ENCODE data around the gene BMP8B.
"Not testable (repeated sequence)": the region's sequence is repeated elsewhere in the genome, so short reads cannot be mapped to it uniquely, and the experiment has no call there.

The BMP8B gene

GRCh38 chr1:39812913-39813312, 24.2 kb upstream of the BMP8B start:
- no peak for DNase-seq (ENCODE audit: low read depth)

DNA sequence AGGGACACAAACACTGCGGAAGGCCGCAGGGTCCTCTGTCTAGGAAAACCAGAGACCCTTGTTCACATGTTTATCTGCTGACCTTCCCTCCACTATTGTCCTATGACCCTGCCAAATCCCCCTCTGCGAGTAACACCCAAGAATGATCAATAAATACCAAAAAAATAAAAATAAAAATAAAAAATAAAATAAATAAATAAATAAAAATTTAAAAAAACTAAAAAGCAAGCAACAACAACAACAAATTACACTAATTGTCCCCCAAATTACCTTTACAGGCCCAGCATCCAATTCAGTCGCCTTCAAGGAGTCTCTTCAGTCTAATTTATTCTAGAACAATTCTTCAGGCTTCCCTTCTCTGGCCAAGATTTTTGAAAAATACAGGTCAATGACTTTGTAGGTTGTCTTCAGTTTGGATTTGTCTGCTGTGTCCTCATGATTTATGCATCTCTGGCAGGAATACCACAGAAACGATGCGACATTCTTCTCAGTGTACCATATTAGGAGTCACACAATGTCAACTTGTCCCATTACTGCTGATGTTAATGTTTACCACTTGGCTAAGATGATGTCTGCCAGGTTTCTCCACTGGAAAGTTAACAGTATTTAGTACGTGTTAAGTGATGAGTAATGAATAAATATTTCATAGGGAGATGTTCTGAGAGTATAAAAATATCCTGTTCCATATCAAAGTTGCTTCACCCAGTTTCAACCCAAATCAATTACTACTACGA, 20.3 kb upstream of the BMP8B start:
- no peak for DNase-seq (ENCODE audit: low read depth)

DNA sequence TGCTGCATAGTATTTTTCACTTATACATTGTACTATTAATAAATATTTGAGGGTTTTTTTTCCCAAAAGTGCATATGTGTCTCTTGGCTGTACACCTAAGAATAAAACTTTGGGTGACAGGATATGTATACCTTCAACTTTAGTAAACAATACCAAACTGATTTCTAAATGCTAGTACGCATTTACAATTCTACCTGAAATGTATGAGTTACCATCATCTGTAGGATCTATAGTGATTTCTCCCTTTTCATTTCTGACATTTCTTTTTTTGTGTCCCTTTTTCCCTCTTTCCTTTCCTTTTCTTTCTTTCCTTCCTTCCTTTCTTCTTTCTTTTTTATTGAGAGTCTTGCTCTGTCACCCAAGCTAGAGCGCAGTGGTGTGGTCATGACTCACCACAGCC, 16.7 kb upstream of the BMP8B start:
- DNase-seq (ENCODE audit: low read depth): no peak

- no peak for DNase-seq (ENCODE audit: low read depth)
Observed at GRCh38 chr1:39802496-39803260, 14.0 kb upstream of the BMP8B start.

DNA sequence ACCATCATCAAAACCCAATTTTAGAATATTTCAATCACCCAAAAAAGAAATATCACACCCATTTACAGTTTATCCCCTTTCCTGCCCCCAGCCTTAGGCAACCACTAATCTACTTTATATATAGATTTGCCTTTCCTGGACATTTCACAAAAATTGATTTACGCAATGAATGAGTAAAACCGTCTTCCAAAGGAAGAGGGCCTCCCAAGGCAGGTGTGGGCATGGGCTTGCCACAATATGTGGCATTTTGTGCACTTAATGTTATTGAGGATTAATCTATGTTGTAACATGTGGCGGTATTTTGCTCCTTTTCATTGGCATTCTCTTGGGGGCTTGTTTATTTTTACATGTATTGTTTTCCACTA, 11.8 kb upstream of the BMP8B start:
- no peak for DNase-seq (ENCODE audit: low read depth)

DNA sequence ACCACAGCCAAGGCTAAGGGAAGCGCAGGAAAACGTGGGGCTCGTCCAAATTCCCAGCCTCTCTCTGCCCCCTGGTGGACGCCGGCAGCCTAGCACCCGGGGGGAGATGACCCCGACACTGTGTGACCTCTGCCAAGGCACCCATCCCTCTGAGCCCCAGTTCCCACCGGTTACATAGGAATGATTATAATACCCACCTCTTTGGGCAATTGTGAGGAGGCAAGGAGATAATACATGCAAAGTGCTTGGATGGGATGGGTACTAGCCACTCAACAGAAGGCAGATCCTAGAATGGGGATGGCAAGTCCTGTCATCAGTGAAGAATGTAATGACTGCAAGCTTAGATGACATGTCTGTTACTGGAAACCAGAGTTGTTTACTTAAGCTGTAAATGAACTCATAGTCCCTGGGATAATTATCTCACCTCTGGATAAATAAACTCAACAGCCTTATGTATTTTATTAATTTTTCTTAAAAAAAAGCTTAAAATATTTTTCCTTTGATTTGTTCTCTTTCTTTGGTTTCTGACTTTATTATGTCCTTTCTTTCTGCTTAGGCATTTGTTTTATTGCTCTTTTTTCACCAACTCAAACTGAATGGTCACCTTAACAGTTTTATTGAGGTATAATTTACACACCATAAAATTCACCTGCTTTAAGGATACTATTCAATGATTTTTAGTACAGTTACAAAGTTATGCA, 11.3 kb upstream of the BMP8B start:
- DNase-seq (ENCODE audit: low read depth): no peak

DNA sequence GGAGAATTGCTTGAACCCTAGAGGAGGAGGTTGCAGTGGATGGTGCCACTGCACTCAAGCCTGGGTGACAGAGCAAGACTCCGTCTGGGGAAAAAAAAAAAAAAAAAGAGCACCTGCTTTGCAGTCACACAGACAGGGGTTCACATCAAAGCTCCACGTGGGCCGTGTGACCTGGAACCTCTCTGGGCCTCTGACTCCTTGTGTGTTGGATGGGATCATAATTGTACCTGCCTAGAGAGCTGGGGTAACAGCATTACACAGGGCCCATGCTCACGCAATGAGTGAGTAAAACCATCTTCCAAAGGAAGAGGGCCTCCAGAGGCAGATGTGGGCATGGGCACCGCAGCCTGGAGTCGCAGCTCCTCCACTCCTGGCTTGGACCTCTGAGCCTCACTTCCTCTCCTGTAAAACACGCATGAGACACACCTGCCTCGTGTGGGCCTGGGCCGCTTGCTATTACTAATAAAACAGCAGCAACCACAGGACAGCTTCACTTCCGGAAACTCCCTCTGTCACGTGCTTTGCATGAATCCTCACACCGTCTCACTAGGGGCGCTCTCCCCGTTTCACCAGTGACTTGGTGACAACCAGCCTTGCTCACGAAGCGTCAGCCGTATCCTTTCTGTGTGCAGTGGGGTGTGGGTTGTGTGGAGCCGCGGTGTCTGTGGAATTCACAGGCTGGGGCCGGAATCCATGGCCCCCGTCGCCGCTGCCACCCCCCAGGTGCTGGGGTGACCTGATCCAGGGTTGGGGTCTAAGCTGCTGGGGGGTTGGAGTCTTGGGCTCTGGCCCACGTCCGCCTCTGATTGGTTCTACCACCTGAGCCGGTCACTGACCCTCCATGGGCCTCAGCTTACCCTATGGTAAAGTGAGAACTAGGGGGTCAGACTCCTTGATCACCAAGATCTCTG, 10.4 kb upstream of the BMP8B start:
- peak; percentile 86 for DNase-seq (ENCODE audit: low read depth)

- no peak for DNase-seq (ENCODE audit: low read depth)
Observed at GRCh38 chr1:39795651-39796050, 7.0 kb upstream of the BMP8B start.

DNA sequence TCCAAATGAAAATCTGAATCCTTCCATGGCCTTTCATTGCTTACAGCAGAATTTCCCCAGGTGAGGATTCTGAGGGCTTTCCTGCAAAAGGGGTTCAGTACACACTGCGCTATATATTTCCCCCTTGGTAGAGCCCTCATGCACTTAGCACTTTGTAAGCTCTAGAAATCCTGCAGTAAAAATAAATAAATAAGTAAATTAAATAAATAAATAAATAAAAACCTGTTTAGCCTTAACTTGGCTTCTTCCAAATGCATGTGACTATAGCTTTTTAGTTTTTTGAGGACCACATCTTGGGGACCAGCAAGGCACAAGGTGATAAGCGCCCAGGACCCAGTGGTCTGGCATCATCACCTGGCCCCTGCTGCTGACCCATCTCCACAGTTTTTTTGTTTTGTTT, 3.2 kb upstream of the BMP8B start:
- DNase-seq (ENCODE audit: low read depth): no peak

- no peak for DNase-seq (ENCODE audit: low read depth)
Observed at GRCh38 chr1:39789571-39790110, 976 bp upstream of the BMP8B start.

DNA sequence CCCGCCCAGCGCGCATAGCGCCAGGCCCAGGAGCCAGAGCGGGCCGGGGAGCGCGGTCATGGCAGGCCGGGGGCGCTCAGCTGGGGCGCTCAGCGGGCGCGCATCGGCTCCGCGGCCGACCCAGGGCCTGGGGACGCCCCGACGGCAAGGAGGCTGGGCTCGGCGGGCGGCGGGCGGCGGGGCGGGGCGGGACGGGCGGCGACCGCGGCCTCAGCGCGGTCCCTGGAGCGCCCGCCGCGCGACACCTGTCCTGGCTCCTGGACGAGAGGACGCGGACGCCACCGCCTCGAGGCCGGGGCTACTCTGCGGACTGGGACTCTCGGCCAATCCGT, 273 bp downstream of the BMP8B start:
- no peak for DNase-seq (ENCODE audit: low read depth)

DNA sequence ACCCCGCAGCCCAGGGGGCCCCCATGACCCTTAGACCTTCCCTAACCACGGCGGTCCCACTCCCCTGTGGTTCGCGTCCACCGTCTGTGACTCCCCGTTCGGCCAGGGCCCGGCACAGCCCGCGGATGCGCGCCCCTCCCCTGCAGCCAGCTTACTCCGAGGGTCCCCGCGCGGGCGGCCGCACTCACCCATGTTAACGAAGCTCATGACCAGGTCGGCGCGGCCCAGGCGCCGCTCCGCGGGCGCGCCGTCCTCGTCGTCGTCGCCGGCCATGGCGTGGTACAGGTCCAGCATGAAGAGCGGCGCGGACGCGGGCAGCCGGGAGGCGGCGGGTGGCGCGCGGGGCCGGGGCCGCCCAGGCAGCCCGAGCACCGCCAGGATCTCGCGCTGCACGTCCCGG, 701 bp downstream of the BMP8B start:
- DNase-seq (ENCODE audit: low read depth): not testable (repeated sequence)

DNA sequence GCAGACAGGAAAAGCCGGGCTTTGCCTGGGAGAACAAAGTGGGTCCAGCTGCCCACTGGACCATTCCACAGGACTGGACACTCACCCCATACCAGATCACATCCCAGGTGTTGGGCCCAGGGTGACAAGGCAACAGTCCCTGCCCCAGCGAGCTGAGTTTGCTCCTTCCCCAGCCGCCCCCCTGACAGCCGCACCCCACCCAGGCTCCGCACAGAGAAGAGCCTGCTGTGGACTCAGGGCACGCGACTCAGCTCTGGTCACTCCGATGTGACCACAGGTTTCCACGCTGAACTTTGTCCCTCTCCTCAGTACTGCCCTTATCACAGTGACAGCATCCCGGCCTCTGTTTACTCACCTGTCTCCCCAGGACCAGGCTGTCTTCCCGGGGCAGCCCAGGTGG, 1.2 kb downstream of the BMP8B start:
- DNase-seq (ENCODE audit: low read depth): no peak

- not testable (repeated sequence) for DNase-seq (ENCODE audit: low read depth)
Observed at GRCh38 chr1:39787108-39787375, 1.6 kb downstream of the BMP8B start.

DNA sequence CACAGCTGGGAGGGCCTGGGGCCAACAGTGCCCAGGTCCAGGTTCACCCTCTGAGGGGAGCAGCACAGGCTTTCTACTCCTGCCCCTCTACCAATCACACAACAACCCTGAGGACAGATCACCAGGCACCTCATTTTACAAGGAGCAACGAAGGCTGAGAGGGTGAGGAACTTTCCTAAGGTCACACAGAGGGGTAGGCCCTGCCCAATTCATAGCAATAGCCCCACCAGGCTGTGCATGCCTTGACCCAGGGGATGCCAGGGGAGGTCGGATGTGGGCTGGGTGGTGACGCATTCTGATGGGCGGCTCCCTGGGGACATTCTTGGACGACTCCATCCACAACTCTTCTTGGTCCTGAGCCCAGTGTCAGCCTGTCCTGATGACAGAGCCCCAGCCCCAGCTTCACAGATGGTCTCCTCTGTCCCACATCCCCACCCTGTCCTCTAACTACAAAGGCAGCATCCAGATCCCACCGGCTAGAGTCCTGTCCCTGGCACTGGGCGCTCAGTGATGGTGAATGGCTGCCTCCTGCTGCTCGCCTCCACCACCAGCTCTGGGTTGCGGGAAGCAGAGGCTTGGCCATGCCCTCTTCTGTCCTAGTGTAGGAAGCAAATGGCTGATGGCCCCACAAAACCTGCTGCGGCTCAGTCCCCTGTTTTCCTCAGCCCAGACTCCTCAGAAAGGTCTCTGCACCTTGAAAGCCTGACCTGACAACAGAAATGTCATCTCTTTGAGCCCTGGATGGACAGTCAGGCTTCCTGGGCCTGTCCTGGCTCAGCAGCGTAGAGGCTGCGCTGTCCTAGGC, 2.2 kb downstream of the BMP8B start:
- not testable (repeated sequence) for DNase-seq (ENCODE audit: low read depth)

DNA sequence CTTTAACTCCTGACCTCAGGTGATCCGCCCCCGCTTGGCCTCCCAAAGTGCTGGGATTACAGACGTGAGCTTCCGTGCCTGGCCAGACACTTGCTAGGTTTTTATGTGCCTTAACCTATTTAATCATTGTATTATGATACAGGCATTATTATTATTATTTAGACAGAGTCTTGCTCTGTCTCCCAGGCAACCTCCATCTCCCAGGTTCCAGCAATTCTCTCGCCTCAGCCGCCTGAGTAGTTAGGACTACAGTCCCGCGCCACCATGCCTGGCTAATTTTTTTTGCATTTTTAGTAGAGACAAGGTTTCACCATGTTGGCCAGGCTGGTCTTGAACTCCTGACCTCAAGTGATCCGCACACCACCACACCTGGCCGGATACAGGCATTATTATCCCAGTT, 6.0 kb downstream of the BMP8B start:
- not testable (repeated sequence) for DNase-seq (ENCODE audit: low read depth)

DNA sequence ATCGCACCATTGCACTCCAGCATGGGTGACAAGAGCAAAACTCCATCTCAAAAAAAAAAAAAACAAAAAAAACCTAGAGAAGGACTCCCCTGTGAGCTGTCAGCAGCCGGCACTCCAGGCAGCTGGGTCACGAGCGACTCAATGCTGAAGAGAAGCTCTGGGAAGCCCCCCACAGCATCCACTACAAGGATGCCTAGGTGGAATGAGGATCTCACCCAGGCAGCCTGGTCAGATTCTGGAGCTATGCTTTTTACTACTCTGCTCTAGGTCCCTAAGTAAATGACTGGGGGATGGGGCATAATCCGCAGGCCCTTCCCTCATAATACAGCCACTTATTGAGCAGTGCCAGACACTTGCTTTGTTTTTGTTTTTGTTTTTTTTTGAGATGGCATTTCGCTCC, 6.6 kb downstream of the BMP8B start:
- DNase-seq (ENCODE audit: low read depth): no peak

- no peak for DNase-seq (ENCODE audit: low read depth)
Observed at GRCh38 chr1:39781349-39781715, 7.3 kb downstream of the BMP8B start.

DNA sequence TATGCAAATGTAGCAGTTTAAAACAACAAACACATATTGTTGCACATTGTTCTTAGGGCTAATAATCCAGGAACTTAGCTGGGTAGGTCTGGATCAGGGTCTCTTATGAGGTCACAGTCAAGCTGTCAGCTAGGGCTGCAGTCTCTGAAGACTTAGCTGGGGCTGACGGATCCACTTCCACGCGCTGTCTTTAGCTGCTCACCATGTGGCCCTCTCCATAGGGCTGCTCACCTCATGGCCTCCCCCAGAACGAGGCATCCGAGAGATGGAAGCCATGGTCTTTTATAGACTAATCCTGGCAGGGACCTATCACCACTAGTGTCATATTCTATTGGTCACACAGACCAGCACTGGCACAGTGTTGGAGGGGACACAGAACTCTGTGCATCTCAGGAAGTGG, 8.8 kb downstream of the BMP8B start:
- no peak for DNase-seq (ENCODE audit: low read depth)

DNA sequence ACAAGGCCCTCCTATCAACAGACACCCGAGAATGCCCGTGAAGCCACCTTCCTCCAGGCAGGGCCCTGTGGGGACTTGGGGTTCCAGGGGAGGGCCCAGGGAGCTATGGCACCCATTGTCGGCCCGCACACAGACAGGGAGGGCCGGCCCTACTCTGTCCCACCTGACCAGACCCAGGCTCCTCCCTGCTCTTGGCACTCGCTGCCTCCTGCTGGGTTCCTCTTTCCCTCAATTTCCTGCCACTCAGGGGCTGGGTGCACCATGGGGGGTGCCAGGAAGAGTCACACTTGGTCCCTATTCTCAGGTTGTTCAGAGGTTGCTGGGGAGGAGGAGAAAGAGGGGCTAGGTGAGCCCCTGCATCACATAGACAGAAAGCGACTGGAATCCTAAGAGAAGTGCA, 9.5 kb downstream of the BMP8B start:
- DNase-seq (ENCODE audit: low read depth): no peak

DNA sequence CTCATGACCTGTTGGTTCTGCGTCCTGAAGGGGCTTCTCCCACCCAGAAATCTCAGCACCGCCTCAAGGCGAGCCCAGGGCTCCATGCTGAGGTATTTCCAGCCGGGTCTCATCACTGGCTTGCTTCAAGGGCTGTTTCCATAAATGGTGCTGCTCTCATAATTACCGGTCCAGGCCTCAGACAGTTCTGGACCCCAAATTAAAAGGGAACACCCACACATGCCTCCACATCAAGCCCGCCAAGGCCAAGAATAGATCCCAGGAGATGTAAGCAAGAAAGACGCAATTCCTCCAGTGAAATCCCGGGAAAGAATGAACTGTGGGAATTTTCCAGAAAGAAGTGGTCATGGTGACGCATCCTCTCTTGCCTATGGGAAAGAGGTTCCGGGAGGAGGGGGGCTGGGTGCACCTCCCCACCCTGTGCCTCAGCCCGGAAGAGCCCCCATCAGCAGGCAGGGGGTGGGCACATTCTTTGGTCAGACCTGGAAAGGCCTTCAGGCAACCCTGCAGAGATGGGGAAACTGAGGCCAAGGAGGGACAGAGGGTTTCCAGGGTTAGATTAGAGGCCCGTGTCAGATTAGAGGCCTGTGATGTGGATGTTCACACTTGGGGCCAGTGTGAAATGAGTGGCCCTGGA, 10.1 kb downstream of the BMP8B start:
- DNase-seq (ENCODE audit: low read depth): not testable (repeated sequence)

Data from CMK (cell line).